ENCODE measurements around the gene HINFP.

HINFP gene

DNA sequence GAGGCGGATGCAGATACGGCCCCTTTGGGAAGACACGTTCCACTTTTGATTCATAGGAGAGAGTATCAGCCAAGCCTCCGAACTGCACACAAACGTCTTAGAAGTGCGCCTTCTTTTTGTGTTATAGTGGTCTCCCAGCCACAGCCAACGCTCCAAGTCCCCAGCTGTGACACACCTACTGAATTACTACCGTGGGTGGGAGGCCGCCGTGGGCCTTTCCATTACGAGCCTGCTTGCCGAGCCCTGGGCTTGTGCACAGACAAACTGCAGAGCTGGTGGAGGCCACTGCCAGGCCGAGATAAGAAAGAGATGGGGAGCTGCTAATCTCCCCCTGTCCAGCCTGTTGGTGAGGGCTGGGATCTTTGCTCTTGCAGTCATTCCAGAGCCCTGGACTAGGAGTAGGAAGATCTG is 35.9 kb upstream of the HINFP start:
- TF ChIP-seq, protein P1, sequence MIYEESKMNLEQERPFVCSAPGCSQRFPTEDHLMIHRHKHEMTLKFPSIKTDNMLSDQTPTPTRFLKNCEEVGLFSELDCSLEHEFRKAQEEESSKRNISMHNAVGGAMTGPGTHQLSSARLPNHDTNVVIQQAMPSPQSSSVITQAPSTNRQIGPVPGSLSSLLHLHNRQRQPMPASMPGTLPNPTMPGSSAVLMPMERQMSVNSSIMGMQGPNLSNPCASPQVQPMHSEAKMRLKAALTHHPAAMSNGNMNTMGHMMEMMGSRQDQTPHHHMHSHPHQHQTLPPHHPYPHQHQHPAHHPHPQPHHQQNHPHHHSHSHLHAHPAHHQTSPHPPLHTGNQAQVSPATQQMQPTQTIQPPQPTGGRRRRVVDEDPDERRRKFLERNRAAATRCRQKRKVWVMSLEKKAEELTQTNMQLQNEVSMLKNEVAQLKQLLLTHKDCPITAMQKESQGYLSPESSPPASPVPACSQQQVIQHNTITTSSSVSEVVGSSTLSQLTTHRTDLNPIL (CRISPR knock-in tag; IDR thresholded peaks at IDR 0.05; ENCODE audit: low read depth): no peak
- TF ChIP-seq GLIS3 (CRISPR knock-in tag; IDR thresholded peaks at IDR 0.05) (no peak), ZNF565 (CRISPR knock-in tag; conservative IDR thresholded peaks at IDR 0.05; ENCODE audit: low read depth) (no peak), CSDC2 (CRISPR knock-in tag; IDR thresholded peaks at IDR 0.05) (no peak), BACH2 (CRISPR knock-in tag; IDR thresholded peaks at IDR 0.05; ENCODE audit: borderline replicate concordance) (no peak), ZFP30 (CRISPR knock-in tag; IDR thresholded peaks at IDR 0.05) (no peak), TCF4 (CRISPR knock-in tag; IDR thresholded peaks at IDR 0.05; ENCODE audit: borderline replicate concordance) (no peak)
- TF ChIP-seq, protein P2, sequence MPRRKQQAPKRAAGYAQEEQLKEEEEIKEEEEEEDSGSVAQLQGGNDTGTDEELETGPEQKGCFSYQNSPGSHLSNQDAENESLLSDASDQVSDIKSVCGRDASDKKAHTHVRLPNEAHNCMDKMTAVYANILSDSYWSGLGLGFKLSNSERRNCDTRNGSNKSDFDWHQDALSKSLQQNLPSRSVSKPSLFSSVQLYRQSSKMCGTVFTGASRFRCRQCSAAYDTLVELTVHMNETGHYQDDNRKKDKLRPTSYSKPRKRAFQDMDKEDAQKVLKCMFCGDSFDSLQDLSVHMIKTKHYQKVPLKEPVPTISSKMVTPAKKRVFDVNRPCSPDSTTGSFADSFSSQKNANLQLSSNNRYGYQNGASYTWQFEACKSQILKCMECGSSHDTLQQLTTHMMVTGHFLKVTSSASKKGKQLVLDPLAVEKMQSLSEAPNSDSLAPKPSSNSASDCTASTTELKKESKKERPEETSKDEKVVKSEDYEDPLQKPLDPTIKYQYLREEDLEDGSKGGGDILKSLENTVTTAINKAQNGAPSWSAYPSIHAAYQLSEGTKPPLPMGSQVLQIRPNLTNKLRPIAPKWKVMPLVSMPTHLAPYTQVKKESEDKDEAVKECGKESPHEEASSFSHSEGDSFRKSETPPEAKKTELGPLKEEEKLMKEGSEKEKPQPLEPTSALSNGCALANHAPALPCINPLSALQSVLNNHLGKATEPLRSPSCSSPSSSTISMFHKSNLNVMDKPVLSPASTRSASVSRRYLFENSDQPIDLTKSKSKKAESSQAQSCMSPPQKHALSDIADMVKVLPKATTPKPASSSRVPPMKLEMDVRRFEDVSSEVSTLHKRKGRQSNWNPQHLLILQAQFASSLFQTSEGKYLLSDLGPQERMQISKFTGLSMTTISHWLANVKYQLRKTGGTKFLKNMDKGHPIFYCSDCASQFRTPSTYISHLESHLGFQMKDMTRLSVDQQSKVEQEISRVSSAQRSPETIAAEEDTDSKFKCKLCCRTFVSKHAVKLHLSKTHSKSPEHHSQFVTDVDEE (CRISPR knock-in tag; IDR thresholded peaks at IDR 0.05): no peak
- peak; percentile 57 for ATAC-seq

DNA sequence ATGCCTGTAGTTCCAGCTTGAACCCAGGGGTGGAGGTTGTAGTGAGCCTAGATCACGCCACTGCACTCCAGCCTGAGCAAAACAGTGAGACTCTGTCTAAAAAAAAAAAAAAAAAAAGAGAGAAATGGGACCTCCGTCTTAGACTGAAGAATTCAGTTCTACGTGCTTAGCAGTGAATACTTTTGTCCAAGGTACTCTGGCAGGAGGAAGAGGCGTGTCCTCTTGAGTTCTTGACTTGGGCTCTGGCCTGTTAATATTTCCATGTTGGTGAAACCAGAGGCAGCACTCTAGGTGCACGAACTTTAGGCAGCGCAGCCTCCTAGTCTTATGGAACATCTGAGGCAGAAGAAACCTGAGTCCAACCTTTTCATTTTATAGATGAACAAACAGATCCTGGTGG is 34.3 kb upstream of the HINFP start:
- TF ChIP-seq BACH2 (CRISPR knock-in tag; IDR thresholded peaks at IDR 0.05; ENCODE audit: borderline replicate concordance) (no peak), ZNF70 (CRISPR knock-in tag; IDR thresholded peaks at IDR 0.05) (no peak), ESRRG (CRISPR knock-in tag; IDR thresholded peaks at IDR 0.05) (no peak), ZFP30 (CRISPR knock-in tag; IDR thresholded peaks at IDR 0.05) (no peak), ARNTL (CRISPR knock-in tag; IDR thresholded peaks at IDR 0.05; ENCODE audit: borderline replicate concordance, low read depth) (no peak), ZNF8 (CRISPR knock-in tag; IDR thresholded peaks at IDR 0.05) (no peak), CSDC2 (CRISPR knock-in tag; IDR thresholded peaks at IDR 0.05) (no peak), ZC3H10 (CRISPR knock-in tag; IDR thresholded peaks at IDR 0.05) (no peak), ZFP3 (CRISPR knock-in tag; IDR thresholded peaks at IDR 0.05) (no peak), PPARA (CRISPR knock-in tag; IDR thresholded peaks at IDR 0.05; ENCODE audit: borderline replicate concordance) (no peak), GLIS3 (CRISPR knock-in tag; IDR thresholded peaks at IDR 0.05) (no peak), TOX (CRISPR knock-in tag; IDR thresholded peaks at IDR 0.05; ENCODE audit: borderline replicate concordance) (no peak)
- TF ChIP-seq, protein P3, sequence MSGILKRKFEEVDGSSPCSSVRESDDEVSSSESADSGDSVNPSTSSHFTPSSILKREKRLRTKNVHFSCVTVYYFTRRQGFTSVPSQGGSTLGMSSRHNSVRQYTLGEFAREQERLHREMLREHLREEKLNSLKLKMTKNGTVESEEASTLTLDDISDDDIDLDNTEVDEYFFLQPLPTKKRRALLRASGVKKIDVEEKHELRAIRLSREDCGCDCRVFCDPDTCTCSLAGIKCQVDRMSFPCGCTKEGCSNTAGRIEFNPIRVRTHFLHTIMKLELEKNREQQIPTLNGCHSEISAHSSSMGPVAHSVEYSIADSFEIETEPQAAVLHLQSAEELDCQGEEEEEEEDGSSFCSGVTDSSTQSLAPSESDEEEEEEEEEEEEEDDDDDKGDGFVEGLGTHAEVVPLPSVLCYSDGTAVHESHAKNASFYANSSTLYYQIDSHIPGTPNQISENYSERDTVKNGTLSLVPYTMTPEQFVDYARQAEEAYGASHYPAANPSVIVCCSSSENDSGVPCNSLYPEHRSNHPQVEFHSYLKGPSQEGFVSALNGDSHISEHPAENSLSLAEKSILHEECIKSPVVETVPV (CRISPR knock-in tag; IDR thresholded peaks at IDR 0.05): no peak
- TF ChIP-seq, protein P2 (CRISPR knock-in tag; IDR thresholded peaks at IDR 0.05): no peak
- TF ChIP-seq, protein P4, sequence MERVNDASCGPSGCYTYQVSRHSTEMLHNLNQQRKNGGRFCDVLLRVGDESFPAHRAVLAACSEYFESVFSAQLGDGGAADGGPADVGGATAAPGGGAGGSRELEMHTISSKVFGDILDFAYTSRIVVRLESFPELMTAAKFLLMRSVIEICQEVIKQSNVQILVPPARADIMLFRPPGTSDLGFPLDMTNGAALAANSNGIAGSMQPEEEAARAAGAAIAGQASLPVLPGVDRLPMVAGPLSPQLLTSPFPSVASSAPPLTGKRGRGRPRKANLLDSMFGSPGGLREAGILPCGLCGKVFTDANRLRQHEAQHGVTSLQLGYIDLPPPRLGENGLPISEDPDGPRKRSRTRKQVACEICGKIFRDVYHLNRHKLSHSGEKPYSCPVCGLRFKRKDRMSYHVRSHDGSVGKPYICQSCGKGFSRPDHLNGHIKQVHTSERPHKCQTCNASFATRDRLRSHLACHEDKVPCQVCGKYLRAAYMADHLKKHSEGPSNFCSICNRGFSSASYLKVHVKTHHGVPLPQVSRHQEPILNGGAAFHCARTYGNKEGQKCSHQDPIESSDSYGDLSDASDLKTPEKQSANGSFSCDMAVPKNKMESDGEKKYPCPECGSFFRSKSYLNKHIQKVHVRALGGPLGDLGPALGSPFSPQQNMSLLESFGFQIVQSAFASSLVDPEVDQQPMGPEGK (CRISPR knock-in tag; IDR thresholded peaks at IDR 0.05; ENCODE audit: borderline replicate concordance): no peak
- ATAC-seq: no peak

DNA sequence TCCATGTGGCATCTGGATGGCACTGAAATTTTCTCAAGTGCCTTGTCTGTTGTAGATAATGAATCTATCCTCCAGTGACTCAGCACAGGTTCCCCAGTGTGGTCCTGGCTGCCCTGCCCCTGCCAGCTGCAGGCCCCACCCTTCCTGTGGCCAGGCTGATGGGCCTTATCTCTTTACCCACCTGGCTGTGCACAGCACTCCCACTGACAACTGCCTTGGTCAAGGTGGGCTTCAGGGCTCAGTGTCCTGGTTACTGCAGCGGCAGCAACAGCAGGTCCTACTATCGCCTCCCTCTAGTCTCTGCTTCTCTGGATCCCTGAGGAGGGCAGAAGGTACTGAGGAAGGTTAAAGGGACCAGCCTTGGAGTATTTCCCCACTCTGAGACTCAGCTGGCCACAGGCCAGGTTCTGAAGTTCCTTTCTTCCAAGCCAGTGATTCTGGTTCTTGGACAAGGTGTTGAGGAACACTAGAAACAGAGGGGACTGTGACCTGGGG is 33.6 kb upstream of the HINFP start:
- no peak for ATAC-seq
- TF ChIP-seq TOX (CRISPR knock-in tag; IDR thresholded peaks at IDR 0.05; ENCODE audit: borderline replicate concordance) (no peak), RARB (CRISPR knock-in tag; IDR thresholded peaks at IDR 0.05) (no peak), ARNTL (CRISPR knock-in tag; IDR thresholded peaks at IDR 0.05; ENCODE audit: borderline replicate concordance, low read depth) (no peak)
